ENCODE data around the gene SOHLH1.

The SOHLH1 gene

DNA sequence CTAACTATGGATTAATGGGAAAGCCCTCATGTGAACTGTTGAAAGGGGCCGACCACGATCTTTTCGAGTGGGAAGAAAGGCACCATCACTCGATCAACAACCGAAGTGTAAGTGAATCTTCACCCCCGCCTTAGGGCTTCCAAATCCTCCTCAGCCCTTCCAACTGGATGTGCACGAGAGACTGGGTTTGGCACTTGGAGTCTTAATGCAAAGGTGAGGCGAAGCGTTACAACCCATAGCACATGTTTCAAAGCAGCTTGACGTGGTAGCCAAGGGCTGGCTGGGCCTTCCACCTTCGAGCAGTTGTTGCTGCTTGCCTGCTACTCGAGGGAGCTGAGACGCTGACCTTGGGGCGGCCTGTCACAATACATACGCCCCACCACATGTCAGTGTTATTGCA, 41.9 kb downstream of the SOHLH1 start:
- TF ChIP-seq TAF1 (IDR thresholded peaks at IDR 0.05; ENCODE audit: borderline replicate concordance, insufficient read depth, low read length): no peak
- no peak for TF ChIP-seq FOXP2 (optimal IDR thresholded peaks at IDR 0.05; ENCODE audit: borderline replicate concordance, extremely low read depth, extremely low read length, insufficient read depth)
- no peak for TF ChIP-seq POLR2AphosphoS5 (IDR thresholded peaks at IDR 0.05; ENCODE audit: low read depth, low read length)
- TF ChIP-seq, protein P1, sequence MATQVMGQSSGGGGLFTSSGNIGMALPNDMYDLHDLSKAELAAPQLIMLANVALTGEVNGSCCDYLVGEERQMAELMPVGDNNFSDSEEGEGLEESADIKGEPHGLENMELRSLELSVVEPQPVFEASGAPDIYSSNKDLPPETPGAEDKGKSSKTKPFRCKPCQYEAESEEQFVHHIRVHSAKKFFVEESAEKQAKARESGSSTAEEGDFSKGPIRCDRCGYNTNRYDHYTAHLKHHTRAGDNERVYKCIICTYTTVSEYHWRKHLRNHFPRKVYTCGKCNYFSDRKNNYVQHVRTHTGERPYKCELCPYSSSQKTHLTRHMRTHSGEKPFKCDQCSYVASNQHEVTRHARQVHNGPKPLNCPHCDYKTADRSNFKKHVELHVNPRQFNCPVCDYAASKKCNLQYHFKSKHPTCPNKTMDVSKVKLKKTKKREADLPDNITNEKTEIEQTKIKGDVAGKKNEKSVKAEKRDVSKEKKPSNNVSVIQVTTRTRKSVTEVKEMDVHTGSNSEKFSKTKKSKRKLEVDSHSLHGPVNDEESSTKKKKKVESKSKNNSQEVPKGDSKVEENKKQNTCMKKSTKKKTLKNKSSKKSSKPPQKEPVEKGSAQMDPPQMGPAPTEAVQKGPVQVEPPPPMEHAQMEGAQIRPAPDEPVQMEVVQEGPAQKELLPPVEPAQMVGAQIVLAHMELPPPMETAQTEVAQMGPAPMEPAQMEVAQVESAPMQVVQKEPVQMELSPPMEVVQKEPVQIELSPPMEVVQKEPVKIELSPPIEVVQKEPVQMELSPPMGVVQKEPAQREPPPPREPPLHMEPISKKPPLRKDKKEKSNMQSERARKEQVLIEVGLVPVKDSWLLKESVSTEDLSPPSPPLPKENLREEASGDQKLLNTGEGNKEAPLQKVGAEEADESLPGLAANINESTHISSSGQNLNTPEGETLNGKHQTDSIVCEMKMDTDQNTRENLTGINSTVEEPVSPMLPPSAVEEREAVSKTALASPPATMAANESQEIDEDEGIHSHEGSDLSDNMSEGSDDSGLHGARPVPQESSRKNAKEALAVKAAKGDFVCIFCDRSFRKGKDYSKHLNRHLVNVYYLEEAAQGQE (IDR thresholded peaks at IDR 0.05; ENCODE audit: insufficient read depth in 1 of 2, low read depth in 2 of 2, low read length in 2 of 2): no peak
- no peak for TF ChIP-seq SIN3A (IDR thresholded peaks at IDR 0.05; ENCODE audit: borderline replicate concordance, insufficient read depth, low read length)

DNA sequence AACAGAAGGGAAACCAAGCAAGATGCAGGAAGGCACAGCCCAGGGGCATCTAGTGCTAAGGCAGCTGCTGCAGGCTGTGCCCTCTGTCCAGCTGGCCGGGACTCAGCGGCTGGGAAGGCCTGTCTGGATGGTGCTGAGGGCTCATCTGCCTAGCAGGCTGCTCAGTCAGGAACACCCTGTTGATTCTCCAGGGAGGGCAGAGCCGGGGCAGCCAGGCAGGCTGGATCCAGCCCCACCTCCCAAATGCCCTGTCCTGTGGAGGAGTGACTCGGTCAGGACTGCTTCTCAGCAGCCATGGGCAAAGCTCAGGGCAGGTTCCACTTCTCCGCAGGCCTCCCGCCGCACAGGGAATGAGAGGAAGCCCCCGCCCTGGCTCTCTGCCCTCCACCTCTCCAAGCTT, 44.0 kb downstream of the SOHLH1 start:
- TF ChIP-seq SIN3A (IDR thresholded peaks at IDR 0.05; ENCODE audit: borderline replicate concordance, insufficient read depth, low read length) (no peak), FOXP2 (optimal IDR thresholded peaks at IDR 0.05; ENCODE audit: borderline replicate concordance, extremely low read depth, extremely low read length, insufficient read depth) (no peak), TAF1 (IDR thresholded peaks at IDR 0.05; ENCODE audit: borderline replicate concordance, insufficient read depth, low read length) (no peak), POLR2AphosphoS5 (IDR thresholded peaks at IDR 0.05; ENCODE audit: low read depth, low read length) (no peak)
- TF ChIP-seq, protein P1 (IDR thresholded peaks at IDR 0.05; ENCODE audit: insufficient read depth in 1 of 2, low read depth in 2 of 2, low read length in 2 of 2): no peak

DNA sequence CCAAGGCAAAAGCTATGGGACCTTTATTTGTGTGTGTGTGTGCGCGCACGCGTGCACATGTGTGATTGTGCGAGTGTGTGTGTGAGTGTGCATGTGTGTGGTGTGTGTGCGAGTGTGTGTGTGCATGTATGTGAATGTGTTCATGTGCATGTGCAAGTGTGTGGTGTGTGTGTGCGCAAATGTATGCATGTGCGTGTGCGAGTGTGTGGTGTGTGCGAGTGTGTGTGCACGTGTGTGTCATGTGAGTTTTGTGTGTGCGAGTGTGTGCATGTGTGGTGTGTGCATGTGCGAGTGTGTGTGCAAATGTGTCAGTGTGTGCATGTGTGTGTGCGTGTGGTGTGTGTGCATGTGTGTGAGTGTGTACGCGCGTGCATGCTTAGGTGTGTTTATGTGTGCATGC, 48.9 kb downstream of the SOHLH1 start:
- TF ChIP-seq, protein P1 (IDR thresholded peaks at IDR 0.05; ENCODE audit: insufficient read depth in 1 of 2, low read depth in 2 of 2, low read length in 2 of 2): no peak
- TF ChIP-seq SIN3A (IDR thresholded peaks at IDR 0.05; ENCODE audit: borderline replicate concordance, insufficient read depth, low read length) (no peak), FOXP2 (optimal IDR thresholded peaks at IDR 0.05; ENCODE audit: borderline replicate concordance, extremely low read depth, extremely low read length, insufficient read depth) (no peak), POLR2AphosphoS5 (IDR thresholded peaks at IDR 0.05; ENCODE audit: low read depth, low read length) (no peak), TAF1 (IDR thresholded peaks at IDR 0.05; ENCODE audit: borderline replicate concordance, insufficient read depth, low read length) (no peak)

DNA sequence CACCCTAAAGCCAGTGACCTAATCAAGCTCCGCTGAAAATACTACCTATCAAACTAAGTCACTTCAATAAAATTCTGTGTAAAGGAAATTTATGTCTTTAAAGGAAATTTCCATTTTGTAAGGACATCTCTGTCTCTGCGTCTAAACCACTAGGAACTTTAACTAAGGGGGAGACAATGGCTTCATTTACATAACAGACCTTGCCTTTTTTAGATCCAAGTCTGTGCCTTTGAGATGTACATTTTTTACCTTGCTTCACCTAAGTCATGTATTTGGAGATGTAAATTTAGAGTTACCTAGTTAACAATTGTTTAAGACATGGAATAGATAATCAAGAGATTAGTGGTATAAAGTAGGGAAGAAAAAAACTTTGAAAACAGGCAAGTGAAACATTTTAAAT, 49.8 kb downstream of the SOHLH1 start:
- TF ChIP-seq TAF1 (IDR thresholded peaks at IDR 0.05; ENCODE audit: borderline replicate concordance, insufficient read depth, low read length) (no peak), SIN3A (IDR thresholded peaks at IDR 0.05; ENCODE audit: borderline replicate concordance, insufficient read depth, low read length) (no peak), POLR2AphosphoS5 (IDR thresholded peaks at IDR 0.05; ENCODE audit: low read depth, low read length) (no peak), FOXP2 (optimal IDR thresholded peaks at IDR 0.05; ENCODE audit: borderline replicate concordance, extremely low read depth, extremely low read length, insufficient read depth) (no peak)
- TF ChIP-seq, protein P1 (IDR thresholded peaks at IDR 0.05; ENCODE audit: insufficient read depth in 1 of 2, low read depth in 2 of 2, low read length in 2 of 2): no peak

Measured in PFSK-1 (cell line).